Gastrocnemius medialis (tissue), 4 donors: ENCODE results near the gene PLAGL2. TPM values are rescaled to one million over a fixed set of nuclear protein-coding genes. Genes with fewer than 3 reads are reported as not detected.
A peak's percentile ranks its signal among the peaks of the same experiment; 100 is the strongest.

Experiments
- ATAC-seq, 2 donors: fragments of 150-250 bp; one replicate each; pipeline ENCODE4 v1.9.1; 2016
- DNase-seq, 2 donors: peaks; one replicate each; pipeline ENCODE4 v3.0.0-alpha.2; 2019
- H3K27ac ChIP-seq, 4 donors: fragments of 200-600 bp; sonication (generic); 1 replicate in 1 of 4; 2 replicates in 3 of 4; pipeline ENCODE4 v1.5.1; 2016 to 2018; ENCODE audit warnings: mild to moderate bottlenecking in 2 of 4, moderate library complexity in 1 of 4
- H3K27me3 ChIP-seq, 3 donors: fragments of 200-600 bp; sonication (generic) in 2 of 3; 1 replicate in 1 of 3; 2 replicates in 2 of 3; pipeline versions ENCODE4 v1.5.1 to v1.6.0; 2016 to 2019; ENCODE audit warnings: mild to moderate bottlenecking in 1 of 3, moderate library complexity in 1 of 3
- H3K36me3 ChIP-seq, 2 donors: fragments of 200-600 bp; sonication (generic) in 1 of 2; one replicate each; pipeline ENCODE4 v1.5.1; 2017 to 2018
- H3K4me1 ChIP-seq, 2 donors: fragments of 200-600 bp; sonication (generic) in 1 of 2; one replicate each; pipeline ENCODE4 v1.5.1; 2016 to 2017; ENCODE audit warnings: mild to moderate bottlenecking in 2 of 2
- H3K4me3 ChIP-seq, 4 donors: fragments of 200-600 bp; sonication (generic) in 3 of 4; 1 replicate in 1 of 4; 2 replicates in 3 of 4; pipeline ENCODE4 v1.5.1; 2016 to 2019; ENCODE audit warnings: mild to moderate bottlenecking in 2 of 4
- H3K9me3 ChIP-seq, 3 donors: fragments of 200-600 bp; sonication (generic) in 2 of 3; 1 replicate in 1 of 3; 2 replicates in 2 of 3; pipeline ENCODE4 v1.5.1; 2016 to 2019
- CTCF ChIP-seq, 5 experiments: fragments of 450-650 bp in 3 of 5; fragments of 200-600 bp in 2 of 5; sonication (generic) in 2 of 5; IDR thresholded peaks in 4 of 5; conservative IDR thresholded peaks in 1 of 5; 1 replicate in 4 of 5; 2 replicates in 1 of 5; pipeline ENCODE4 v1.5.1; 2016 to 2019; ENCODE audit warnings: antibody characterized with exemption in 5 of 5, mild to moderate bottlenecking in 3 of 5, moderate library complexity in 3 of 5
- POLR2A ChIP-seq, 2 donors: fragments of 450-650 bp; IDR thresholded peaks; one replicate each; pipeline ENCODE4 v1.6.1; 2017; ENCODE audit warnings: antibody characterized with exemption in 2 of 2, mild to moderate bottlenecking in 2 of 2, moderate library complexity in 2 of 2
- in situ Hi-C, 4 donors: fragments of 200-750 bp; cut with MboI; loops; one replicate each; pipeline versions ENCODE4 v1.15.0 to v1.8.0; 2017; ENCODE audit warnings: low sequenced_read_pairs in 4 of 4
- intact Hi-C: fragments of 100-400 bp; cut with DNase I; formaldehyde crosslinking; loops from one replicate; pipeline ENCODE4 v1.15.1; 2023; ENCODE audit warnings: low total_unique reads
- total RNA-seq, 4 donors: library from RNA; depleted of rRNA; stranded (reverse); fragments of >200 nt; gene quantifications; one replicate each; pipeline versions ENCODE4 v1.1.0 to v1.2.3, GENCODE V29; 2016

The PLAGL2 gene
- total RNA-seq, 4 donors from 2014 or later, result 1.4 to 6.5 (median 5.8) TPM

GRCh38 chr20:32205843-32206759 lies 1.4 kb downstream of the PLAGL2 start:
- Histone ChIP-seq H3K4me1 (peaks cover 66 to 77% of the 10 kb centered on the region in 2 donors), H3K9me3 (no peaks in the 10 kb centered on the region), H3K27me3 (no peaks in the 10 kb centered on the region), H3K4me3 (peak overlapping the region; percentile 76 to 97 (median 88)), H3K27ac (peak overlapping the region; percentile 87 to 97 (median 94)), H3K36me3 (peaks cover 0 to 8% of the 10 kb centered on the region in 2 donors)
- ATAC-seq (peak; percentile 31 to 47), DNase-seq (no peak)
- intact Hi-C loops (loop anchor here (2.0 to 10.0 kb wide), 5 partner anchors 49 to 691 kb away; partner anchors contain the start of genes HM13, KIF3B and TM9SF4), in situ Hi-C loops (loop anchor here in 1 of 4 donors (10.0 kb wide), 1 partner anchor 91 kb away; no protein-coding TSS in a partner anchor)
- TF ChIP-seq CTCF (IDR thresholded peaks at IDR 0.05 in 4 of 5, conservative IDR thresholded peaks at IDR 0.05 in 1 of 5) (no peak), POLR2A (IDR thresholded peaks at IDR 0.05) (no peak)

DNA sequence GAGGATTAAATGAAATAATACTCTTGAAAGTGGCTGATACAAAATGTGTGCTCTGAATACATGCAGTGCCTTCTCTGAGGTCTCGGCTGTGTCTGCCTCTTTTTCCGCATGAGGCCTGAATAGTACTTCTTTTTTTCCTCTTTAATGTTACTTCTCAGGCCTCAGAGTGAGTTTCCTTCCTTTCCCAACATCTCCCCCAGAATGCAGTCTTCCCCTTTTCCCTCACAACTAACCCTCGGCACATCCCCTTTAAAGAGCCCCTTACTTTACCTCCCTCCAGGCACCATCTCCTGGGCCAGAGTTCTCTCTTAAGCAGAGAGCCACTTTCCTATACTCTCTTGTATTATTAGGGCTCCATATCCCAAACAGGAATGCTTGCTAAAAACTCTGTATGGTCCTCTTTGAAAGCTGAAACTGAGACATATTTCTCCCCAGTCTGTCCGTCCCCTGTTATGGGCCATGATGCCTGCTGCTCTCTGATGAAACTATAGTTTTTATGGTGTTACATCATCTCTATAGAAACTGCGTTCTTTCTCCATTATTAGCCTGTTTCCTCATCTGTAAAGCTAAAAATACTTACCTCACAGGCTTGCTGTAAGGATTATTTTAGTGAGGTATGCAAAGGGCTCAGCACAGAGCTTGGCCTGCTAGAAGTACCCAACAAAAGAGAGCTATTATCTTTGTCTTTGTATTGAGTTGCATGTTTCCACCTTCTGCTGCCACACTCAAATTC lies 2.3 kb downstream of the PLAGL2 start:
- ATAC-seq, result peak in 1 of 2 donors; percentile 10
- peaks cover 0 to 17% of the 10 kb centered on the region in 2 donors for H3K36me3 ChIP-seq
- peak overlapping the region; percentile 87 to 97 (median 94) for H3K27ac ChIP-seq
- peak overlapping the region; percentile 76 to 97 (median 88) for H3K4me3 ChIP-seq
- TF ChIP-seq CTCF (IDR thresholded peaks at IDR 0.05 in 4 of 5, conservative IDR thresholded peaks at IDR 0.05 in 1 of 5) (no peak), POLR2A (IDR thresholded peaks at IDR 0.05) (peak; percentile 42 to 57)
- H3K9me3 ChIP-seq, result no peaks in the 10 kb centered on the region
- in situ Hi-C loops, result loop anchor here in 1 of 4 donors (10.0 kb wide), 1 partner anchor 90 kb away; no protein-coding TSS in a partner anchor
- no peaks in the 10 kb centered on the region for H3K27me3 ChIP-seq
- intact Hi-C loops, result loop anchor here (2.0 to 10.0 kb wide), 4 partner anchors 48 to 690 kb away; partner anchors contain the start of genes HM13 and KIF3B
- DNase-seq, result no peak
- peaks cover 68 to 73% of the 10 kb centered on the region in 2 donors for H3K4me1 ChIP-seq

DNA sequence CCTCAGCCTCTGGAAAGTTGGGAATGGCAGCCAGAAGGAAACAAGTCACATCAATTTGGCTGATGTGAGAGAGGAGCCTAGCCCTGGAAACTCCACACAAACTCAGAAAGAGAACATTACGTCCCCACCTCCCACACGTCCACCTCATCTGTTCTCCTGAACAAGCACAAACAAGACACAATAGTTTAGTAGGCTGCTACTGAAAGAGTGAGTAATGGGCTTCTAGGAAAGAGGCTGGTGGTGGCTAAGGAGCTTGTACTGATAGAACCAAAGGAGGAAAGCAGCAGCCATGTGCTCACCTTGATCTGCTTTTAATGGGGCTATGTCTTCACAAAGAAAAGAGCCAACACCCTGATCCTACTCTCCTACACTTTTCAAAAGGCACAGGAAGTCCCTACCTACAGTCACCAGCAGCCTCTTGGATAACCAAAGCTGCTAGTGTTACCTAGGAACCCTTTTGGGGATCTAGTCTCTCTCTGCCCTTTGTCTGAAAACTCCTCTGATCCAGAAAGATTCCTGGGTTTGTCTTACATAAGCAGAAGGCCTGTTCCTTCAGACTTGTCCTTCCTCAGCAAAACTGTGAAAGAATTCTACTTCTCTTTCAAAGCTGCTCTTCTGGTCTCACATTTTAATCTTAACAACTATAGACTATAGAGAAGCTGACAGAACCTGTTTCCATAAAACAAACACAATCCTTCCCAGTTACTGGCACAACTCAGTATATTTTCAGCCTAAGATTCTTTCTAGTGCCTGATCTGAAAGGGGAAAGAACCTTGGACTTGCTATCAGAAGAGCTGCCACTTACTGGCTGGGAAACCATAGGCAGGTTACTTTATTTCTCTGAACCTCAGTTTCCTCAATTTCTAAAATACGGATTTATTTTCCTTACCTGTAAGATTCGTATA lies 3.1 kb downstream of the PLAGL2 start:
- intact Hi-C loops, result loop anchor here (2.0 to 10.0 kb wide), 4 partner anchors 47 to 690 kb away; partner anchors contain the start of genes HM13 and KIF3B
- DNase-seq (peak in 1 of 2 donors; percentile 40), ATAC-seq (peak in 1 of 2 donors; percentile 56)
- peak overlapping the region; percentile 4 to 88 (median 82) for H3K4me3 ChIP-seq
- H3K4me1 ChIP-seq, result peaks cover 71 to 72% of the 10 kb centered on the region in 2 donors
- no peaks in the 10 kb centered on the region for H3K9me3 ChIP-seq
- in situ Hi-C loops, result loop anchor here in 1 of 4 donors (10.0 kb wide), 1 partner anchor 90 kb away; no protein-coding TSS in a partner anchor
- TF ChIP-seq POLR2A (IDR thresholded peaks at IDR 0.05) (peak in 1 of 2 donors; percentile 46), CTCF (IDR thresholded peaks at IDR 0.05 in 4 of 5, conservative IDR thresholded peaks at IDR 0.05 in 1 of 5) (no peak)
- no peaks in the 10 kb centered on the region for H3K27me3 ChIP-seq
- H3K27ac ChIP-seq, result peak overlapping the region; percentile 87 to 97 (median 94)
- H3K36me3 ChIP-seq, result peaks cover 0 to 25% of the 10 kb centered on the region in 2 donors
